Measurements from ENCODE around the gene CCDC186.
"Not testable (repeated sequence)": the region's sequence is repeated elsewhere in the genome, so short reads cannot be mapped to it uniquely, and the experiment has no call there.

CCDC186 gene

GRCh38 chr10:114172776-114173602, 1.0 kb downstream of the CCDC186 start:
- no peak for DNase-seq

- no peak for DNase-seq
These were observed 1.8 kb downstream of the CCDC186 start for GRCh38 chr10:114172216-114172615.

- DNase-seq: no peak
These were observed 5.5 kb downstream of the CCDC186 start for GRCh38 chr10:114168450-114169009.

GRCh38 chr10:114167985-114168384, 6.0 kb downstream of the CCDC186 start:
- DNase-seq: no peak

GRCh38 chr10:114166494-114166893, 7.5 kb downstream of the CCDC186 start:
- no peak for DNase-seq

GRCh38 chr10:114166043-114166442, 8.0 kb downstream of the CCDC186 start:
- DNase-seq: no peak

GRCh38 chr10:114163062-114163461, 10.9 kb downstream of the CCDC186 start:
- DNase-seq: no peak

- DNase-seq: no peak
These were observed 16.1 kb downstream of the CCDC186 start for GRCh38 chr10:114157912-114158311.

- no peak for DNase-seq
These were observed 22.1 kb downstream of the CCDC186 start for GRCh38 chr10:114151892-114152291.

GRCh38 chr10:114151486-114151885, 22.5 kb downstream of the CCDC186 start:
- no peak for DNase-seq

- not testable (repeated sequence) for DNase-seq
These were observed 24.5 kb downstream of the CCDC186 start for GRCh38 chr10:114149476-114149875.

- DNase-seq: no peak
These were observed 30.8 kb downstream of the CCDC186 start for GRCh38 chr10:114143160-114143559.

- no peak for DNase-seq
These were observed 32.0 kb downstream of the CCDC186 start for GRCh38 chr10:114142018-114142417.

GRCh38 chr10:114140827-114141226, 33.2 kb downstream of the CCDC186 start:
- not testable (repeated sequence) for DNase-seq

GRCh38 chr10:114140036-114140435, 34.0 kb downstream of the CCDC186 start:
- DNase-seq: no peak

GRCh38 chr10:114138581-114138980, 35.4 kb downstream of the CCDC186 start:
- no peak for DNase-seq

GRCh38 chr10:114135476-114135875, 38.5 kb downstream of the CCDC186 start:
- no peak for DNase-seq

- DNase-seq: no peak
These were observed 42.9 kb downstream of the CCDC186 start for GRCh38 chr10:114131094-114131493.

GRCh38 chr10:114121031-114121430, 53.0 kb downstream of the CCDC186 start:
- DNase-seq: no peak

- DNase-seq: no peak
These were observed 55.5 kb downstream of the CCDC186 start for GRCh38 chr10:114118514-114118913.

- no peak for DNase-seq
These were observed 56.3 kb downstream of the CCDC186 start for GRCh38 chr10:114117728-114118127.

- no peak for DNase-seq
These were observed 58.1 kb downstream of the CCDC186 start for GRCh38 chr10:114115661-114116445.

- no peak for DNase-seq
These were observed 63.6 kb downstream of the CCDC186 start for GRCh38 chr10:114110174-114110972.
